ENCODE data around the gene PPP1R36.
A peak's percentile ranks its signal among the peaks of the same experiment; 100 is the strongest.
"Not testable (repeated sequence)": the region's sequence is repeated elsewhere in the genome, so short reads cannot be mapped to it uniquely, and the experiment has no call there.

The PPP1R36 gene

DNA sequence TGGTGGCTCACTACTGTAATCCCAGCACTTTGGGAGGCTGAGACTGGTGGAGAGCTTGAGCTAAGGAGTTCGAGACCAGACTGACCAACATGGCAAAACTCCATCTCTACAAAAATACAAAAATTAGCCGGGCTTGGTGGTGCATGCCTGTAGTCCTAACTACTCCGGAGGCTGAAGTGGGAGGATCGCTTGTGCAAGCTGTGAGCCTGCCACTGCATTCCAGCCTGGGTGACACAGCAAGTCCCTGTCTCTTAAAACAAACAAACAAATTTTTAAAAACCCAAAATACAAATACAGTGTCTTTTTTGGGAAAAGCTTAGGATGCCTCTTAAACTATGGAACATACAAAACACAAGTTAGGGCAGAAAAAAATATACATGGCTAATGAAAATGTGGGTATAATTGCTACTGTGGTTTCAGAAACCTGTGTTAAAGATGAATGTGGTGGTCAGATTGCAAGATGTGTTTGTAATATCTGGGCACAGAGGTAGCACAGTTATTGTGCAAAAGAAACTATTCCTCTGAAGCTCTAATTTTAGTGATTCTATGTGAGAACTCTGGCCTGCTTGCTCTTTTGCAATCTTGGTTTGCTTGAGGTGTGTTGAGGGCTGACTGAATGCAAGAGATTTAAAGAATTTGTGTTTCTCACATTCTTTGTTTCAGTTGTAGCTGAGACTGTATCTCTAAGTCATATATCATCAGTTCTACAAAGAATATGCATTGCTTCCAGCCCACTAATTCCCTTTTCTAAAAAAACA is 13.1 kb upstream of the PPP1R36 start:
- H3K27me3 ChIP-seq (ENCODE audit: control insufficient read depth, insufficient read depth, low read length): no peaks in the 10 kb centered on the region
- H3K27ac ChIP-seq (ENCODE audit: low read depth, low read length): no peak overlapping the region
- no peaks in the 10 kb centered on the region for H3K4me1 ChIP-seq (ENCODE audit: control insufficient read depth, insufficient read depth, low read length)
- no peak overlapping the region for H3K9ac ChIP-seq (ENCODE audit: low read length)
- H3K4me3 ChIP-seq (ENCODE audit: low read length): no peak overlapping the region
- no peaks in the 10 kb centered on the region for H3K36me3 ChIP-seq (ENCODE audit: control insufficient read depth, insufficient read depth, low read length)

DNA sequence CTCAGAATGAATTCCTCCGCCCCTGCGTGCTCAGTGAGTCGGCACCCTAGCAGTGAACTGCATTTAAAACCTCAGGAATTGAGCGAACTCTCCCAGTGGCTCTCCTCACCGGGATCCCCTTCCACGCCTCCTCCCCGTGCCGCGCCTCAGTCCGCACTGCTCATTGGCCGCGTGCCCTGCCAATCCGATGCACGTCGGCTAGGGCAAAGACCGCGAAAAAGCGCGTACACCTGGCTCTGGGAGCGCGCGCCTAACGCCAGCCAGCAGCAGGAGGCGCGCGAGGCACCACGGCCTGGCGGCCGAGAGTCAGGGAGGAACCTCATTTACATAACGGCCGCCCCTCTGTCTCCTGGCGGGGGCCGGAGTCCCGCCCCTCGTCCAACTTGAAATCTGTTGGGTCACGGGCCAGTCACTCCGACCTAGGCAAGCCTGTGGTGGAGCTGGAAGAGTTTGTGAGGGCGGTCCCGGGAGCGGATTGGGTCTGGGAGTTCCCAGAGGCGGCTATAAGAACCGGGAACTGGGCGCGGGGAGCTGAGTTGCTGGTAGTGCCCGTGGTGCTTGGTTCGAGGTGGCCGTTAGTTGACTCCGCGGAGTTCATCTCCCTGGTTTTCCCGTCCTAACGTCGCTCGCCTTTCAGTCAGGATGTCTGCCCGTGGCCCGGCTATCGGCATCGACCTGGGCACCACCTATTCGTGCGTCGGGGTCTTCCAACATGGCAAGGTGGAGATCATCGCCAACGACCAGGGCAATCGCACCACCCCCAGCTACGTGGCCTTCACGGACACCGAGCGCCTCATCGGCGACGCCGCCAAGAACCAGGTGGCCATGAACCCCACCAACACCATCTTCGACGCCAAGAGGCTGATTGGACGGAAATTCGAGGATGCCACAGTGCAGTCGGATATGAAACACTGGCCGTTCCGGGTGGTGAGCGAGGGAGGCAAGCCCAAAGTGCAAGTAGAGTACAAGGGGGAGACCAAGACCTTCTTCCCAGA is 9.3 kb upstream of the PPP1R36 start, which contains the start of gene HSPA2:
Gene HSPA2 (plus strand): TSS at position 534 of the 995 bp plus-strand sequence. CDS start 109 bp downstream, at position 643.
- Histone ChIP-seq H3K27me3 (ENCODE audit: control insufficient read depth, insufficient read depth, low read length) (no peaks in the 10 kb centered on the region), H3K9ac (ENCODE audit: low read length) (peak within 1 kb of the TSS; percentile 78), H3K27ac (ENCODE audit: low read depth, low read length) (peak within 1 kb of the TSS; percentile 95), H3K4me1 (ENCODE audit: control insufficient read depth, insufficient read depth, low read length) (no peaks in the 10 kb centered on the region), H3K36me3 (ENCODE audit: control insufficient read depth, insufficient read depth, low read length) (no peaks in the 10 kb centered on the region), H3K4me3 (ENCODE audit: low read length) (peak within 1 kb of the TSS; percentile 72)

DNA sequence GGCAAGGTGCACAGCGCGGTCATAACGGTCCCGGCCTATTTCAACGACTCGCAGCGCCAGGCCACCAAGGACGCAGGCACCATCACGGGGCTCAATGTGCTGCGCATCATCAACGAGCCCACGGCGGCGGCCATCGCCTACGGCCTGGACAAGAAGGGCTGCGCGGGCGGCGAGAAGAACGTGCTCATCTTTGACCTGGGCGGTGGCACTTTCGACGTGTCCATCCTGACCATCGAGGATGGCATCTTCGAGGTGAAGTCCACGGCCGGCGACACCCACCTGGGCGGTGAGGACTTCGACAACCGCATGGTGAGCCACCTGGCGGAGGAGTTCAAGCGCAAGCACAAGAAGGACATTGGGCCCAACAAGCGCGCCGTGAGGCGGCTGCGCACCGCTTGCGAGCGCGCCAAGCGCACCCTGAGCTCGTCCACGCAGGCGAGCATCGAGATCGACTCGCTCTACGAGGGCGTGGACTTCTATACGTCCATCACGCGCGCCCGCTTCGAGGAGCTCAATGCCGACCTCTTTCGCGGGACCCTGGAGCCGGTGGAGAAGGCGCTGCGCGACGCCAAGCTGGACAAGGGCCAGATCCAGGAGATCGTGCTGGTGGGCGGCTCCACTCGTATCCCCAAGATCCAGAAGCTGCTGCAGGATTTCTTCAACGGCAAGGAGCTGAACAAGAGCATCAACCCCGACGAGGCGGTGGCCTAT is 8.3 kb upstream of the PPP1R36 start:
- Histone ChIP-seq H3K4me3 (ENCODE audit: low read length) (peak overlapping the region; percentile 72), H3K27me3 (ENCODE audit: control insufficient read depth, insufficient read depth, low read length) (no peaks in the 10 kb centered on the region), H3K4me1 (ENCODE audit: control insufficient read depth, insufficient read depth, low read length) (no peaks in the 10 kb centered on the region), H3K36me3 (ENCODE audit: control insufficient read depth, insufficient read depth, low read length) (no peaks in the 10 kb centered on the region), H3K27ac (ENCODE audit: low read depth, low read length) (peak overlapping the region; percentile 75), H3K9ac (ENCODE audit: low read length) (no peak overlapping the region)

DNA sequence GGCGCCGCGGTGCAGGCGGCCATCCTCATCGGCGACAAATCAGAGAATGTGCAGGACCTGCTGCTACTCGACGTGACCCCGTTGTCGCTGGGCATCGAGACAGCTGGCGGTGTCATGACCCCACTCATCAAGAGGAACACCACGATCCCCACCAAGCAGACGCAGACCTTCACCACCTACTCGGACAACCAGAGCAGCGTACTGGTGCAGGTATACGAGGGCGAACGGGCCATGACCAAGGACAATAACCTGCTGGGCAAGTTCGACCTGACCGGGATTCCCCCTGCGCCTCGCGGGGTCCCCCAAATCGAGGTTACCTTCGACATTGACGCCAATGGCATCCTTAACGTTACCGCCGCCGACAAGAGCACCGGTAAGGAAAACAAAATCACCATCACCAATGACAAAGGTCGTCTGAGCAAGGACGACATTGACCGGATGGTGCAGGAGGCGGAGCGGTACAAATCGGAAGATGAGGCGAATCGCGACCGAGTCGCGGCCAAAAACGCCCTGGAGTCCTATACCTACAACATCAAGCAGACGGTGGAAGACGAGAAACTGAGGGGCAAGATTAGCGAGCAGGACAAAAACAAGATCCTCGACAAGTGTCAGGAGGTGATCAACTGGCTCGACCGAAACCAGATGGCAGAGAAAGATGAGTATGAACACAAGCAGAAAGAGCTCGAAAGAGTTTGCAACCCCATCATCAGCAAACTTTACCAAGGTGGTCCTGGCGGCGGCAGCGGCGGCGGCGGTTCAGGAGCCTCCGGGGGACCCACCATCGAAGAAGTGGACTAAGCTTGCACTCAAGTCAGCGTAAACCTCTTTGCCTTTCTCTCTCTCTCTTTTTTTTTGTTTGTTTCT is 7.6 kb upstream of the PPP1R36 start:
- H3K27ac ChIP-seq (ENCODE audit: low read depth, low read length): peak overlapping the region; percentile 75
- peak overlapping the region; percentile 72 for H3K4me3 ChIP-seq (ENCODE audit: low read length)
- H3K36me3 ChIP-seq (ENCODE audit: control insufficient read depth, insufficient read depth, low read length): no peaks in the 10 kb centered on the region
- H3K9ac ChIP-seq (ENCODE audit: low read length): no peak overlapping the region
- no peaks in the 10 kb centered on the region for H3K27me3 ChIP-seq (ENCODE audit: control insufficient read depth, insufficient read depth, low read length)
- H3K4me1 ChIP-seq (ENCODE audit: control insufficient read depth, insufficient read depth, low read length): no peaks in the 10 kb centered on the region

DNA sequence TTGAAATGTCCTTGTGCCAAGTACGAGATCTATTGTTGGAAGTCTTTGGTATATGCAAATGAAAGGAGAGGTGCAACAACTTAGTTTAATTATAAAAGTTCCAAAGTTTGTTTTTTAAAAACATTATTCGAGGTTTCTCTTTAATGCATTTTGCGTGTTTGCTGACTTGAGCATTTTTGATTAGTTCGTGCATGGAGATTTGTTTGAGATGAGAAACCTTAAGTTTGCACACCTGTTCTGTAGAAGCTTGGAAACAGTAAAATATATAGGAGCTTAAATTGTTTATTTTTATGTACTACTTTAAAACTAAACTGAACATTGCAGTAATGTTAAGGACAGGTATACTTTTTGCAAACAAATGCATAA is 6.9 kb upstream of the PPP1R36 start:
- Histone ChIP-seq H3K4me3 (ENCODE audit: low read length) (peak overlapping the region; percentile 72), H3K27ac (ENCODE audit: low read depth, low read length) (peak overlapping the region; percentile 75)

DNA sequence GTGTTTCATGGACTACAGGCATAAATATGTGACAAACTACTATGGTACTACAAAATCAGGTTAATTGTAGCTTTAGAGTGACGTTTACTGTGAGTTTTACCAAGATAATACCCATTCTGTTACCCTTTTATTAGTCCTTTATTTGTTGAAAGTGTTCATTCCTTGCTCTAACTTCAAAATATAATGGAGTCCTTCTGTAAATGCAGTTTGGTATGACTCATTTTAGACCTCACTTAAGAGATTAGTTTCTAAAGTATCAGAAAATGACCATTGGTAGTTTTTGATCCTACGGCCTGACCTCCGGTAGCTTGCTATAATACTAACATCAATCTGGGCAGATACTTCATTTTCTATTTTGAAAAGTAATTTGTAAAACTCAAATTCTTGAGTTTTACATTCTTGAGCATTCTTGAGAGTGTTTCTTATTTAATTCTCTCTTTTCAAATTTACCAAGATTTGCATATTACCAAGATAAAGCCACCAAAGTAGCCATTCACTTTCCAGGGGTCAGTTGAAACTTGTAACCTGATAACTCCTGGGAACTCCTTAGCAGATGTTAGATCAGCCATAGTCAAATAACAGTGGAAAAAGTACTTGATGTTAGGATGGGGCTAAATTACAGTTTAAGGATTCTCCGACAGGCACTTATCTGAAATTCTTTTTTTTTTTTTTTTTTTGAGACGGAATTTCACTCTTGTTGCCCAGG is 5.0 kb upstream of the PPP1R36 start:
- no peaks in the 10 kb centered on the region for H3K36me3 ChIP-seq (ENCODE audit: control insufficient read depth, insufficient read depth, low read length)
- no peaks in the 10 kb centered on the region for H3K27me3 ChIP-seq (ENCODE audit: control insufficient read depth, insufficient read depth, low read length)
- no peak overlapping the region for H3K9ac ChIP-seq (ENCODE audit: low read length)
- H3K4me3 ChIP-seq (ENCODE audit: low read length): no peak overlapping the region
- H3K27ac ChIP-seq (ENCODE audit: low read depth, low read length): no peak overlapping the region
- peaks cover 2% of the 10 kb centered on the region for H3K4me1 ChIP-seq (ENCODE audit: control insufficient read depth, insufficient read depth, low read length)

More for the DNA sequence above, 6.9 kb upstream of the PPP1R36 start:
- H3K36me3 ChIP-seq (ENCODE audit: control insufficient read depth, insufficient read depth, low read length): no peaks in the 10 kb centered on the region
- no peaks in the 10 kb centered on the region for H3K27me3 ChIP-seq (ENCODE audit: control insufficient read depth, insufficient read depth, low read length)
- H3K9ac ChIP-seq (ENCODE audit: low read length): no peak overlapping the region
- no peaks in the 10 kb centered on the region for H3K4me1 ChIP-seq (ENCODE audit: control insufficient read depth, insufficient read depth, low read length)

DNA sequence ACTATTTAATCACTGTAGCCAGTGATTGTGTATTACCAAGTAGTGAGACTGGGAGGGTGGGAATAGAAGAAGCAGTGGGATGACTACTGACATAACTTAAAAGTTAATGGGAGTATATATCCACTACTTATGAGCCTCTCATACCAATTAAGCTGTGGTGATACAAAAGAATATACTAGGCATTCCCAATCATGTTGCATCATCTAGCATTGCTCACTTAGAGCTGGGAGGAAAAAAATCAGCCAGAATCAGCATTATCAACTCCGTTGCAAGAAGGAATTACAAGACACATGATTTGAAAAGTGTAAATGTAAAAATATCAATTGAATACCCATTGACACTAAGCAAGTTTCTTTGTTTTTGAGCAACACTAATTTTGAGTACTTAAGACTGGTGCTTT is 745 bp upstream of the PPP1R36 start:
- no peak overlapping the region for H3K4me3 ChIP-seq (ENCODE audit: low read length)
- no peaks in the 10 kb centered on the region for H3K27me3 ChIP-seq (ENCODE audit: control insufficient read depth, insufficient read depth, low read length)
- H3K27ac ChIP-seq (ENCODE audit: low read depth, low read length): no peak overlapping the region
- H3K36me3 ChIP-seq (ENCODE audit: control insufficient read depth, insufficient read depth, low read length): no peaks in the 10 kb centered on the region
- peaks cover 2% of the 10 kb centered on the region for H3K4me1 ChIP-seq (ENCODE audit: control insufficient read depth, insufficient read depth, low read length)
- no peak overlapping the region for H3K9ac ChIP-seq (ENCODE audit: low read length)

DNA sequence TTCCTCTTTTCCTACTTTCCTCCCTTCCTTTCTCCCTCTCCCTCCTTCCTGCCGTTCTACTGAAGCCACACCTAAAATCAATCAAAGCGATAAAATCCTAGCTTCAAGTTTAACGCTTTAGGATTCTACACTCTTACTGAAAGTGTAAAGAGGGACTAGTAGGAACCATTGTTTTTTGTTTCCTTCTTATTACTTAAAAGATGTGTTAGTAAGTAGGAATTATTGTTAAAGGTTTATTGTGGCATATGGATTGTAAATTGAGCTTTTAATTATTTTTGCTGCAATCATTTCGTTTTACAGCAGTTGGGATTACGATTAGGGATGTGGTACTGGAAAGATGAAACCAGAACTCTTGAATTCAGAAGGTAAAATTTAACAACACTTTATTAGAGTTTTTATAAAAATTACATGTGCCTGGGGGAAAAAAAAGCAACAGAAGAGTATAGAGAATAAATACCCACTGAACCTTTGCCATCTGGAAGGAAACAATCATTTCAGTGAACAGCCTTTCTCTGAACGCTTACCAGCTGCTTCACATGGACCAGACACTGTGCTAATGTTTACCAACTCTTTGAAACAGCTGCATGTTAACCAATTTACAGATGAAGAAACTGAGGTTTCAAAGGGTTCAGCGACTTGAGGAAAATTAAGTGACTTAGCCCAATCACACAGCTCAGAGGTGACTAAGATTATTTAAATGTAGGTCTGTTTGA is 1.0 kb downstream of the PPP1R36 start:
- H3K4me3 ChIP-seq (ENCODE audit: low read length): peak overlapping the region; percentile 69
- H3K9ac ChIP-seq (ENCODE audit: low read length): no peak overlapping the region
- H3K36me3 ChIP-seq (ENCODE audit: control insufficient read depth, insufficient read depth, low read length): no peaks in the 10 kb centered on the region
- H3K4me1 ChIP-seq (ENCODE audit: control insufficient read depth, insufficient read depth, low read length): peaks cover 2% of the 10 kb centered on the region
- H3K27ac ChIP-seq (ENCODE audit: low read depth, low read length): no peak overlapping the region
- no peaks in the 10 kb centered on the region for H3K27me3 ChIP-seq (ENCODE audit: control insufficient read depth, insufficient read depth, low read length)

DNA sequence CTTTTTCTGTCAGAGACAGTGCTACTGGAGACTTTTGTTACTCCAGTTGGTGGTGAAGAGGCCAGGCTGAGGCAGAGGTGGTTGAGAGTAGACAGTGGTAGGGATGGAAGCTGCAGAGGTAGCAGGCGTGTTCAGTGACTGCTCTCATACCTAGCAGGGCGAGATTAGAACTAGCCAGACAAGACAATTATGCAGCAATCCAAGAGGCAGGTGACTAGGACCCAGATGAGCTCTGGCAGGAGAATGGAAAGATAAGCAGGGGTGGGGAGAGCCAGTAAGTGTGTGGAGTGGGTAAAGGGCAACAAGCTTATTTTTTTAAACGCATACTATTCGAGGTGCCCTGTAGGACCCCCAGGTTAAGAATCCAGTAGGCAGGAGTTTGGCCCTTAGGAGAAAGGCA is 4.8 kb downstream of the PPP1R36 start:
- Histone ChIP-seq H3K4me1 (ENCODE audit: control insufficient read depth, insufficient read depth, low read length) (peaks cover under 1% of the 10 kb centered on the region), H3K27ac (ENCODE audit: low read depth, low read length) (no peak overlapping the region), H3K4me3 (ENCODE audit: low read length) (no peak overlapping the region), H3K27me3 (ENCODE audit: control insufficient read depth, insufficient read depth, low read length) (no peaks in the 10 kb centered on the region), H3K36me3 (ENCODE audit: control insufficient read depth, insufficient read depth, low read length) (no peaks in the 10 kb centered on the region), H3K9ac (ENCODE audit: low read length) (no peak overlapping the region)

DNA sequence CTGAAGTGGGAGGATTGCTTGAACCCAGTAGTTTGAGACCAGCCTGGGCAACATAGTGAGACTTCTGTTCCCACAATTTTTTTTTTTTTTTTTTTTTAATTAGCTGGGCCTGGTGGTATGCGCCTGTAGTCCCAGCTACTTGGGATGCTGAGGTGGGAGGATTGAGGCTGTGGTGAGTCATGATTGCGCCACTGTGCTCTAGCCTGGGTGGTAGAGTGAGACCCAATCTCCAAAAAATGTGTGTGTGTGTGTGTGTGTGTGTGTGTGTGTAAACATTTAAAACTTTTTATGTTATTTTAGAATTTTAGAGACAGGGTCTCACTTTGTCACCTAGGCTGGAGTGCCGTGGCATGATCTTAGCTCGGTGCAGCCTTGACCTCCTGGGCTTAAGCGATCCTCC is 6.8 kb downstream of the PPP1R36 start:
- Histone ChIP-seq H3K36me3 (ENCODE audit: control insufficient read depth, insufficient read depth, low read length) (no peaks in the 10 kb centered on the region), H3K27me3 (ENCODE audit: control insufficient read depth, insufficient read depth, low read length) (no peaks in the 10 kb centered on the region), H3K4me3 (ENCODE audit: low read length) (no peak overlapping the region), H3K4me1 (ENCODE audit: control insufficient read depth, insufficient read depth, low read length) (no peaks in the 10 kb centered on the region), H3K27ac (ENCODE audit: low read depth, low read length) (no peak overlapping the region), H3K9ac (ENCODE audit: low read length) (no peak overlapping the region)

DNA sequence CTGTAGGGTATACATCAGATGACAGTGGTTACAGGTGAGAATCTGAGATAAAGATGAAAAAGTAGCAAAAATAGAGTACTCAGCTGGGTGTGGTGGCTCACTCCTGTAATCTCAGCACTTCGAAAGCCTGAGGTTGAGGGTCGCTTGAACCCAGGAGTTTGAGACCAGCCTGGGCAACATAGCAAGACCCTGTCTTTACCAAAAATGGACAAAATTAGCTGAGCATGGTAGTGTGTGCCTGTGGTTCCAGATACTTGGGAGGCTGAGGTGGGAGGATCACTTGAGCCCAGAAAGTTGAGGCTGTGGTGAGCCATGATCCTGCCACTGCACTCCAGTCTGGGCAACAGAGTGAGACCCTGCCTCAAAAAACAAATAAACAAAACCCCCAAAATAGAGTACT is 8.5 kb downstream of the PPP1R36 start:
- not testable (repeated sequence) for H3K4me3 ChIP-seq (ENCODE audit: low read length); H3K9ac ChIP-seq (ENCODE audit: low read length); H3K27ac ChIP-seq (ENCODE audit: low read depth, low read length); H3K4me1 ChIP-seq (ENCODE audit: control insufficient read depth, insufficient read depth, low read length); H3K27me3 ChIP-seq (ENCODE audit: control insufficient read depth, insufficient read depth, low read length); H3K36me3 ChIP-seq (ENCODE audit: control insufficient read depth, insufficient read depth, low read length)

All from rectal smooth muscle tissue (tissue), 1 donor.